ENCODE measurements around the gene KCNJ14.
"Not testable (repeated sequence)": the region's sequence is repeated elsewhere in the genome, so short reads cannot be mapped to it uniquely, and the experiment has no call there.

Gene KCNJ14

DNA sequence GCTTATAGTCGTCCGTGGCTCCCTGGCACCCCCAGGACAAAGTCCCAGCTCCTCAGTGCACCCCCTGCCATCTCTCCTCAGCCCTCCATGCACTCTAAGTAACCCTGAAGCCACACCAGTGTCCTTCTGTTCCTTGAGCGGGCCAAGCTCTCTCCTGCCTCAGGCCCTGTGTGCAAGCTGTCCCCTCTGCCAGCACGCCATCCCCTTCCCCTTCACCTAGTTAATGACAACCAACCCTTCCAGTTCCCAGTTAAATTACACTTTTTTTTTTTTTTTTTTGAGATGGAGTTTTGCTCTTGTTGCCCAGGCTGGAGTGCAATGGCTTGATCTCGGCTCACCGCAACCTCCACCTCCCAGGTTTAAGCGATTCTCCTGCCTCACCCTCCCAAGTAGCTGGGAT is 33.1 kb downstream of the KCNJ14 start:
- not testable (repeated sequence) for DNase-seq (ENCODE audit: low spot score)

DNA sequence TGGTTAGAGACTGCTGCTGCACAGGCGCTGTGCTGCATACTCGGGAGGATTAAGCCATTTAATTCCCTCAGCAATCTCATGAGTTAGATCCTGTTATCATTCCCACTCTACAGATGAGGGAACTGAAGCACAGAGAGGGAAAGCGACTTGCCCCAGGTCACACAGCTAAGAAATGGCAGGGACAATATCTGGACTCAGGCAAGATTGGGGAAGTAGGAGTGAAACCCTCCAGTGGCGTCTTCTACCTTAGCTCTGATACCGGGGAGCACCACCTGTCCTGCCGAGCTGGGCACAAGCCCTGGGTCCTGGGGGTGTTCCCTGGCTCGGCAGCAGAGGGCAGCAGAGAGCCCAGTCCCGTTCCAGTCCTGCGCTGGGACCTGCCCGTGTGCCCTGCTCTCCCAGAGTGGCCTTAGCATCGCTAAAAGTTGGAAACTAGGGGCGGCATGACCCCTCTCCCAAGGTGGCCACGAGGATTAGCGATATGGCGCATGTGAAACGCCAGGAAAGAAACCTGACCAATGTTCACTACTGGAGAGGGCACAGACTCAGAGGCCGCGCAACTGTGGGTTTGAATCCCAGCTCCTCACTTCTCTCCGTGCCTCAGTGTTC is 34.3 kb downstream of the KCNJ14 start:
- peak; percentile 69 for DNase-seq (ENCODE audit: low spot score)

DNA sequence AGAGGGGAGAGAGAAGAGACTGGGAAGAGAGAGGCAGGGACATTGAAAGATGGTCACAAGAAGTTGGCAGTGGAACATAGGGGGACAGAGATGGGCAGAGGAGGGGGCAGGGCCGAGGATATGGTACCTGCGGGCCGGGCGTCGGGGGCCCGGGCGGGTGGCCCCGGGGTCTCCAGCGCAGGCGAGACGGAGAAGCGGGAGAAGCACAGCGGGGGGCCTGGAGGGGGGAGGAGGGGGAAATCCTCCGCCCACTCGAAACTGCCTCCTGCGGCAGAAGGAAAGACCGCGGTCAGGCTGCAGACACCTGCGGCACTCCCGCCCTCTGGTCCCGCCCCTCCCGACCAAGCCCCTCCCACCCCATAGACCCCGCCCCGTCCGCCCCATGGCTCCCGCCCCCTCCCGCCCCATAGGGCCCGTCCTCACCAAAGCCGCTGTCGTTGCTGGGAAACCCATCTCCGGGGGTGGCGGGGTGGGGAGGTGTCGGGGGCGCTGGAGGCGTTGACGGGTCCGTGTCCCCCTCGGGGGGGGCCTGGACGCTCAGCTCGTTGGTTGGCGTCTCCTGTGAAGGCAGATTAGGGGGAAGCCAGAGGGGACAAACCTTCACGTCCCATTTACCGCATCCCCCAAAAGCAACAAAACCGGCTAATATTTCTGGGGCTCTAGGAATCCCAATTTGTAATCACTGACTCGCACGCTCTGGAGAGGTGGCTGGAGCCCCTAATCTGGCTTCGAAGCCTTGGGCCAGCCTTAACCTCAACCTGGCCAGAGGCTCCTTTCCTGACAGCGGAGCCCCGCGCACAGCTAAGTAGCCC is 35.8 kb downstream of the KCNJ14 start:
- DNase-seq (ENCODE audit: low spot score), result peak; percentile 60

DNA sequence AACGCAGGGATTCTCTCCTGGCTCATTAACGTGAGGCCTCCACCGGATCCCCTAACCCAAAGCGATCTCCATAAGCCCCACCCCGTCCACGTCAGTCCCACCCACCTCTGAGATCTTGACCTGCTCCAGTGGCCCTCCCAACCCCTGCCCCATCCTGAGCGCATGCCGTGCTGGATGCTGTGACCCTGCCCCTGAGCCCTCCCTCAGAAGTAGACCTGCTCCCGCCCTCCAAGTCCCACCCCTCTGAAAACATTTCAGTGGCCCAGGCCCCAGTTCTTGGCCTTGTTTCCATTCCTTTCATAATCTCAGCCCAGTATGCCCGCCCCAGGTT is 36.4 kb downstream of the KCNJ14 start:
- no peak for DNase-seq (ENCODE audit: low spot score)

DNA sequence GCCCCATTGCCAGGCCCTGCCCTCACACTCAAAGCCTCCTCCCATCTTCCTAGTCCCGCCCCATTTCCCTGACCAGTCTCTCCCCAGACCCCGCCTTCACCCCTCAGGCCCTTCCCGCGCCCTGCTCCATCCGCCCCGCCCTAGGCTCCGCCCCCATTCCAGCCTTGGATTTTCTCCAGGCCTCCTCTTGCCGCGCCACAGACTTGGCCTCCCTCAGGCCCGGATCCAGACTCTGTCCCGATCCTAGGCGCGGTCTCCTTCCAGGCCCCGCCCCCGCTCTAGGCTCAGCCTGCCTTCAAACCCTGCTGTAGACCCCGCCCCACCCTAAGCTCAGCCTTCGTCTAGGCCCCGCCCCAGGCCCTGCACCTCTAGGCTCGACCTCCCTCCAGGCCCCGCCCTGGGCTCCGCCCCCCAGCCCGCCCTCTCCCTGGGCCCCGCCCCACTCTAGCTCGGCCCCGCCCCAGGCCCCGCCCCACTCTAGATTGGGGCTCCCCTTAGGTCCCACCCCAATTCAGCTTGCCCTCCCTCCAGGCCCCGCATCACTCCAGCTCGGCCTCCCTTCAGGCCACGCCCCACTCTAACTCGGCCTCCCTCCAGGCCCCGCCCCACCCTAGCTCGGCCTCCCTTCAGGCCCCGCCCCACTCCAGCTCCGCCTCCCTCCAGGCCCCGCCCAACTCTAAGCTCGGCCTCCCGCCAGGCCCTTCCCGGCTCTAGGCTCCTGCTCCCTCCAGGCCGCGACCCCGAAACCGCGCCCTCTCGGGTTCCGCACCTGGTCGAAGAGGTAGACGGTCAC is 37.7 kb downstream of the KCNJ14 start:
- peak; percentile 80 for DNase-seq (ENCODE audit: low spot score)

DNA sequence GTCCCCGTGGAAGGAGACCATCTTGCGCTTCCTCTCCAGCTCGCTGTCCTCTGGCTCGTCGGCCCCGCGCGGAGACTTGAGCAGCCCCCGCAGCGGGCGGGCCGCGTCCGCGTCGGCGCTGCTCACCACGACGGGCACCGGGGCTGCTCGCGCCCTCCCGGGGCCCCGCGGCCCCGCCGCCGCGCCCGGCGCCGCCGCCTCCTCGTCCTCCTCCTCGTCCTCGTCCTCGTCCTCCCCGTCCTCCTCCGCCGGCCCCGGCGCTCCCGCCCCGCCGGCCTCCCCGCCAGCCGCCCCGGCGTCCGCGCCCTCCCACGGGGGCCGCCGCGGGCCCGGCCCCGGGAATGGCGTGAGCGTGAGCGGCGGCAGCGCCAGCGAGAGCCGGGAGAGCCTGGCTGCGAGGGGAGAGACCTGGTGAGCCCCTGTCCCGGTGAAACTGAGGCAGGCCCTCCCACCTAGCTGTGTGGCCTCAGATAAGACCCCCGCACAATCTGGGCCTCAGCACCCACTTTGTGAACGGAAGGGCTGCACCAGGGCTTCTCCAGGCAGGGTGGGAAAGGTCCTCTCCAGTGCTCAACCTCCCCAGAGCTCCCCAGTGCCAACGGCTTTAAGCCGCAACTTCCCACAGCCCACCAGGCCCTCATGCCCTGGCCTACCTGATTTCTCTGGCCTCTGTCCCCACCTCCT is 38.5 kb downstream of the KCNJ14 start:
- DNase-seq (ENCODE audit: low spot score), result no peak

DNA sequence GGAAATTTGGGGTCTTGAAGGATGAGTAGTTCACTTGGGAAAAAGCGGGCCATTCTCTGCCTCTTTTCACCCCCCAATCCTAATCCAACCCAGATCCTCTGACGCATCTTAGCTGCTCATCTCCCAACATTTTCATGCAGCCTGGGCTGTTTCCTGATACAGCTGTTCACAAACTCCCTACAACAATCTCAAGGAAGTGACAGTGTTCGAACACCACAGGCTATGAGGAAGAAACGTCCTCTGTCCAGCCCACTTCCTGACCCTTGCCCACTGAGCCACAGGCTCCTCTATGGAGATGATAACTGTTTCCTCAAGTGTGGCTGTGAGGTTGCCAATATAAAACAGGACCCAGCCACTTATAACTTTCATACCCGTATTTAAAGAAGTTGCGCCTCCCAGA is 40.0 kb downstream of the KCNJ14 start:
- no peak for DNase-seq (ENCODE audit: low spot score)

DNA sequence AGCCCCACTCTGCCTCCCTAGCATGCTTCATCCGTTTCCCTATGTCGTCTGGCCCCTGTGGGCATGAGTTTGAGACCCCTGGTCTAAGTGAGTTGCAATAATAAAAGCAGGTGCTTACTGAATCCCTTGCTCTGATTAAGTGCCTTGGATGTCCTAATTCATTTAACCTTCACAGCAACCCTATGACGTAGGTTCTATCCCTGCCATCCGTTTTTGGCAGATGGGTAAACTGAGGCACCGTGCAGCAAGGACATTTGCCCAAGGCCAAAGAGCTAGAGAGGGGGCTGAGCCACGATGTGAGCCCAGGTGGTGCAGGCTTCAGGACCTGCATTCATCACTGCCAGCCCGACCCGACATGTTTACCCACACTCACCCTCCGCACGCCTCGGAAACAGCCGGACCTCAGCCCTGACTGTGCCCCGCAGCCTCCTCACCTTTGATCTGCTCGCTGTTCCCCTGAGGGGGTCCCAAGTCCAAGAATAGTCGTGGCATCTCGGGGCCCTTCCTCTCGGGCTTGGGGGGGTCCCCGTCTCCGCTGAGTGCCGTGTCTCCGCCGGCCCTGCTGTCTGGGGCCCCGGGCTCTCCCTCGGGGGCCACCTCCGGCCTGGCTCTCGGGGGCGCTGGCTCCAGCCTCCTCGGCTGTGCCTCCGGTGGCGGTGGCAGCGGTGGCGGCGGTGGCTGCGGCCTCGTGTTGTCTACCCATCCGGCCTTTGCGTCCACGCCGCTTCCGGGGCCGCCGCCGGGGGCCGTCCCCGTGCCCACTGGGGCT is 41.8 kb downstream of the KCNJ14 start:
- DNase-seq (ENCODE audit: low spot score), result no peak

DNA sequence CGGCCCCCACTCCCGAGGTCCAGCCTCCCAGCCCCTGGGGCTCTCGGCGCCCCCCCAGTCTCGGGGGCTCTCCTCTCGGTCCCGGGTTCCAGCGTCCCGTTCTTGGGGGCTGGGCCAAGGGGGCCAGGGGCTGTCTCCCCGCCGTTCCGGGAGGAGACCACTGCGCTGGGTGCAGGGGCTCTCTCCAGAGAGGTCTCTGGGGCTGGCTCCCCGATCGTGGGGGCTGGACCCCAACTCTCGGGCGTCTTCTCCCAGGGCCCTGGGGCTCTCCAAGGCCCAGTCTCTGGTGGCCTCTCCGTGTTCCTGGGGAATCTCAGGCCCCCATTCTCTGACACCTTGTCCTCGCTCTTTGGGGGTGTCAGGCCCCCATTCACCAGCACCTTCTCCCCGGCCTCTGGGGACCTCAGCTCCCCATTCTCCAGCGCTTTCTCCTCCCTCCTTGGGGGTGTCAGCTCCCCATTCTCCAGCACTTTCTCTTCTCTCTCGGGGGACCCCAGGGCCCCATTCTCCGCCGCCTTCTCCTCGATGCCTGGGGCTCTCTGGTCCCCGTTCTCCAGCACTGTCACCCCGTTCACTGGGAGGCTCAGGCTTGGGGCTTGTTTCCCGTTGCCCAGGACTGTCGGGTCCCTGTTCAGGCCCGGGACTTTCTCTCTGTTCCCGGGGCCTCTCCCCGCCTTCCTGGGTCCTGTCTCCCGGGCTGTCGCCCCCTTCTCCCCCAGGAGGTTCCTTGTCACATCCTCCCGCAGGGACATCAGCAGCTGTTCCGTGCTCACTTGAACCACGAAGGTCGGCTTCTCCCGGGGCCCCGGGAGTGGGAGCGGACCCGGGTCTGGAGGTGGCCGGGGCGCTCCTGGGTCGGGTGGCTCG is 42.6 kb downstream of the KCNJ14 start:
- DNase-seq (ENCODE audit: low spot score), result no peak

DNA sequence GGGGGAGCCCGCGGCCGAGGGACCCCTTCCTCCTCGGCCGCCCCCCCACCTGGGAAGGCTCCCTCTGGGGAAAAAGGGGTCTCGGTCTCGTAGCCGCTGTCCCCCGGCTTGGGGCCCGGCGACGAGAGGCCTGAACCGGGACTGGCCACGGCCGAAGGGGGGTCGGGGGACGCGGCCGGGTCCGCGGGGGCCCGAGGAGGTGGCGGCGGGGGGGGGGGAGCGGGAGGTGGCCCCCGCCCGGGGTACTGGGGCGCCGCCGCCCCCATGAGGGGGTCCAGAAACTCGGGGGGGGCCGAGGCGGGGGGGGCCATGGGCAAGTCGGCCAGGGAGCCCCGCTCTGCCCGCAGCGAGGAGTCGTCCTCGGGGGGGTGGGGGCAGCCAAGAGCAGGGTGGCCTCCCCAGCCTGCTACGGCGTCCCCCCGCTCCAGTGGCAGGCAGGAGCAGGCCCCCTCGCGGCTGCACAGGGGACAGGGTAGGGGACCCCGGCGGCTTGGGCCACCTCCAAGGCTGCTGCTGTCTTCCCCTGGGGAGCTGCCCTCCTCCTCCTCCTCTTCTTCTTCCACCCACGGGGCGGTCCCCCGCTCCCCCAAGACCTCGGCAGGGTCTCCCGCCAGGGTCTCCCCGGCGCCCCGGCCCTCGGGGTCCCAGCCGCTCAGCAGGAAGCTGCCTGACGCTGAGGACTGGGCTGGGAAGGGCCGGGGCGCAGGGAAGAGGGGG is 43.4 kb downstream of the KCNJ14 start:
- no peak for DNase-seq (ENCODE audit: low spot score)

DNA sequence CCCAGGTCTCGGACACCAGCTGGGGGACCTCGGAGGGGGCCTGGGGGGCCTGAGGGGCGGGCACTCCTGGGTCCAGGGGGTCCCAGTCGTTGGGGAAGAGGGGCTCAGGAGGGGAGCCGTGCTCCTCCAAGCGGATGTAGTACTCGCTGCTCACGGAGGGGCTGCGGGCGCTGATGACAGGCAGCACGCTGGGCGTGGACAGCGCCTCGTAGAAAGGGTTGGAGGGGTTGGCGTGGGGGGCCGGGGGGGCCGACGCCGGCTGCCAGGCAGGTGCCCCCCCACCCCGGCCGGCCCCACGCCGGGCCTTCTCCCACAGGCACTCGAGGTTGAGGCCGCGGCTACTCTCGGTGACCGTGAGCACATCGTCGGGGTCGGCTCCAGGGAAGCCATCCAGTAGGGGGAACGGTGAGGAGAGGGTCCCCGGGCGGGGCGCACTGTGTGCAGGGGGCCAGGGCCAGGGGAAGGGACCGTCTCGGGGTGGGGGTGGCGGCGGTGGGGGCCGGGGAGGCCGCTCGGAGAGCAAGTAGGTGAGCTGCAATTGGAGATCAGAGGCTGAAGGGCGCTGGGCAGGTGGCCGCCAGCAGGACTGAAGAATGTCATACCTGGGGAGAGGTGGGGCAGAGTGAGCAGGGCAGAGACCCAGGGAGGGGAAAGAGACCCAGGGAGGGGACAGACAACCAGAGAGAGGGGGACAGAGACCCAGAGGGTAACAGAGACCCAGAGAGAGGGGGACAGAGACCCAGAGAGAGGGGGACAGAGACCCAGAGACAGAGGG is 44.1 kb downstream of the KCNJ14 start:
- no peak for DNase-seq (ENCODE audit: low spot score)

DNA sequence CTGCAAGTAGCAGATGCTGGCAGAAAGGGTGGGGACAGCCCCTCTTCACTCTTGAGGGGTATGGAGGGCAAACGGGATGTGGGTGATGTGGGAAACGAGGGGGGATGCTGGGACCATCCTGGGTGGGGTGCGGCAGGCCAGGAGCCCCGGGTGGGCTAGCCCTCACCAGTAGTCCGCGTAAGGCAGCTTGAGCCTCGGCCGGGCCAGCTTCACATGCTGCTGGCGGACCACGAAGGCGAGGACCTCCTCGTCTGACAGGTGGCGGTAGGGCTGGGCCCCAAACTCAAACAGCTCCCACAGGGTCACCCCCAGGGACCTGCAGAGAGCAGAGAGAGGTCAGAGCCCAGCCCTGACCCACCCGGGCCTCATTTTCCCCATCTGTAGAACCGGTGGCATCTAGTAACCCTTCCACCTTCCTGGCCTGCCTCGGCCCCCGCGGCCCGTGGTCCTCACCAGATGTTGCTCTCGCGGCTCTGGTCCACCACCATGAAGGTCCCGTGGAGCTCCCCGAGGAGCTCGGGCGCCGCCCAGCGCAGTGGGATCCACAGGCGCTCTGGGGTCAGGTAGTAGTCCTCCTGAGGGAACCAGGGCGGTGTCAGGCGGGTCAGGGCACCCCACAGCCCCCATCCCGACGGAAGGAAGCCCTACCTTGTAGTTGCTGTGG is 45.6 kb downstream of the KCNJ14 start:
- no peak for DNase-seq (ENCODE audit: low spot score)

DNA sequence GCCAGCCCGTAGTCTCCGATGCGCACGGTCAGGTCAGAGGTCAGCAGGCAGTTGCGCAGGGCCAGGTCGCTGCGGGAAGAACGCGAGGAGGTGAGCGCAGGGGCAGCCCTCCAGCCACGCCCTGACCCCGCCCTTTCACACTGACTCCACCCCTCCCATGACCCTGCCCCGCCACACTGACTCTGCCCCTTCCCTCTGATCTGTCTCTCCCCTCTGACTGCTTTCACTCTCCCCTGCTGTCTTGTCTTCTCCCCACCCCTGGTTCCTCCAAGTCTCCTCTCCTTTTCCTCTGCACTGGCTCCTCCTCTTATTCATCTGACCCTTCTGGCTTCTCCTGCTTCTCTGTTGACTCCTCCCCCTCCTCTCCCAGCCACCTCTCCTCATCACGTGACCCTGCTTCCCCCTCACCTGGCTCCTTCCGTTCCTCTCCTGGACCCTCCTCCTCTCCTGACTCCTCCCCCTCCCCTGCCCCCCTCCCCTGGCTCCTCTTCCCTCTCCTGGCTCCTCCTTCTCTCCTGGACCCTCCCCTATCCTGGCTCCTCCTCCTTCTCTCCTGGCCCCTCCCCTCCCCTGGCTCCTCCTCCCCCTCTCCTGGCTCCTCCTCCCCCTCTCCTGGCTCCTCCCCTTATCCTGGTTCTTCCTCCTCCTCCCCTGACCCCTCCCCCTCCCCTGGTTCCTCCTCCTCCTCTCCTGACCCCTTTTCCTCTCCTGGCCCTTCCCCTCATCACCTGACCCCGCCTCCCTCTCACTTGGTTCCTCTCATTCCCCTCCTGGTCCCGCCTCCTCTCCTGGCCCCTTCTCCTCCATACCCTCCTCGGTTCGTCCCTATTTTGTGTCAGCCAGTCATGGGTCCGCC is 46.3 kb downstream of the KCNJ14 start:
- DNase-seq (ENCODE audit: low spot score), result peak; percentile 85

DNA sequence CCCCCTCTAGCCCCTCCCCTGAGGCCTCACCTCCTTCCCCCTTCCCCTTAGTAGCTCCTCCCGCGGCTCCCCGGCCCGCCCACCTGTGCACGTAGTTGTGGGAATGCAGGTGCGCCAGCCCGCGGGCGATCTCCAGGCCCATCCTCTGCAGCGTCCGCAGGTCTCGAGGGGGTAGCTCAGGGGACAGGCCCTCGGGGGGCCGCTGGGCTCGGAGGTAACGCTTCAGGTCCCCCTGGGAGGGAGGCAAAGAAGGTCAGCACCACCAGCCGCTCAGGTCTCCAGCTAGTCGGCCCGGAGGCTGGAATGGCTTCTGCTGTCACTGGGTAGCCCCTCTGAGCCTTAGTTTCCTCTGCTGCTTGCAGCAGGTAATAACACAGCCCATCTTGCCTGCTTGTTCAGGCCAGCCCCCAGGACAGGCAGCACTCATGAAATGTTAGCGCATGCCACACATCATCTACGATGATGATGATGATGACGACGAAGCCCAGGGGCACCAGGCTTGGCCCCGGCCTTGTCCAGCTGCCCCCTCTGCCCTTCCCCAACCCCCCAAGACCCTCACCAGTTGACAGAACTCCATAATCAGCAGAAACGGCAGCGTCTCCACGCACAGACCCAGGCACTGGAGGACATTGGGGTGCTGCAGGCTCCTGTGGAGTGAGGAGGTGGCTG is 47.1 kb downstream of the KCNJ14 start:
- no peak for DNase-seq (ENCODE audit: low spot score)

DNA sequence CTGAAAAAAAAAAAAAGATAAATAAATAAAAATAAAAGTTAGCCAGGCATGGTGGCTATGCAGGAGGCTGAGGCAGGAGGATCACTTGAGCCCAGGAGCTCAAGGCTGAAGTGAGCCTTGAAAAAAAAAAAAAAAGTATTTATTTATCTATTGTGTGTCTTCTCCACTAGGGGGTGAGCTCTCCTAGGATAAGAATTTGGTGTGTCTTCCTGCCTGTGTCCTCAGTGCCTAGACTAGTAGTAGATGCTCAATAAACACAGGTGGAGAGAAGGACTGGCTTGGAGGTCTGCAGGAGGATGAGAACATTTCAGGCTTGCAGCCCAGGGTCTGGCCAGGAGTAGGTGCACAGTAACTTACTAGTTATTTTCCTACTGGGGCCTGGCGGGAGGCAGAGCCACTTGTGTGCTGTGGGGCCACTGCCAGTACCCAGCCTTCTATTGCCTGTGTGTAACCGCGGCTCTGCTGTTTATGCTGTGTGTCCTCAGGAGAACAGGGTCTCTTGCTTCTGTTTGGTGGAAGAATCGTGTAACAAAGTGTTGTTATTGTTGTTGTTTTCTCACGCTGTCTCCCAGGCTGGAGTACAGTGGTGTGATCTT is 50.9 kb downstream of the KCNJ14 start:
- DNase-seq (ENCODE audit: low spot score), result peak; percentile 60

DNA sequence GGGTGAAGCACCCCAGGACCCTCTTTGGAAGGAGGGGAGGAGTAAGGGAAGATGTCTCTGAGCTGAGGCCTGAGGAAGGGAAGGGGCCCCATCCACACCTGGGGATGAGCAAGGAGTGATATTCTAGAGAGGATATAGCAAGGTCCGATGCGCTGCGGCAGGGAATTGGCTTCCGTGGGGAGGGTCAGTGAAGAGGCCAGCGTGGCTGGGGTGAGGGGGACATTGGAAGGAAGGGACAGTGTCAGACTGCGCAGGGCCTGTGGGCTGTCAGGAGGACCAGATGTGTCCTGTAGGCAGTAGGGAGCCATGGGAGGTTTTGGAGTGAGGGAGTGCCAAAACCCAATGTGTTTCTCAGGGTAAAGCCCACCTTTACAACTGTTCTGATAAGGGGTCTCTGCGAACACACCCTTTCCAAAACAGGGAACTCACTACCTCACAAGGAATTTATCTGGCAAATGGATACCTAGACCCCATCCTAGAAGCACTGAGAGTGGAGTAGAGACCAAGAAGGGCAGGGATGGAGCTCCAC is 52.6 kb downstream of the KCNJ14 start:
- DNase-seq (ENCODE audit: low spot score), result no peak
